SK-N-MC (cell line): Measurements from ENCODE around the gene RSPH6A.

Experiments
- EZH2 ChIP-seq: fragments of 200-600 bp; sonication (generic); IDR thresholded peaks from one replicate; pipeline ENCODE4 v1.6.1; 2017; ENCODE audit warnings: antibody characterized with exemption
- POLR2AphosphoS5 ChIP-seq: IDR thresholded peaks from 2 replicates; pipeline ENCODE4 v1.6.1; 2012; ENCODE audit warnings: mild to moderate bottlenecking, low read depth, low read length, borderline replicate concordance

GRCh38 chr19:45772912-45773311, 42.2 kb downstream of the RSPH6A start:
- TF ChIP-seq EZH2 = no peak
- no peak for TF ChIP-seq POLR2AphosphoS5
